Middle frontal gyrus (tissue), 1 donor: ENCODE measurements around the gene GRM8.

Source experiments
- DNase-seq: peaks from one replicate; pipeline ENCODE4 v3.0.0-alpha.2; 2015; ENCODE audit warnings: low spot score; ENCODE audit errors: extremely low spot score

GRM8 gene

DNA sequence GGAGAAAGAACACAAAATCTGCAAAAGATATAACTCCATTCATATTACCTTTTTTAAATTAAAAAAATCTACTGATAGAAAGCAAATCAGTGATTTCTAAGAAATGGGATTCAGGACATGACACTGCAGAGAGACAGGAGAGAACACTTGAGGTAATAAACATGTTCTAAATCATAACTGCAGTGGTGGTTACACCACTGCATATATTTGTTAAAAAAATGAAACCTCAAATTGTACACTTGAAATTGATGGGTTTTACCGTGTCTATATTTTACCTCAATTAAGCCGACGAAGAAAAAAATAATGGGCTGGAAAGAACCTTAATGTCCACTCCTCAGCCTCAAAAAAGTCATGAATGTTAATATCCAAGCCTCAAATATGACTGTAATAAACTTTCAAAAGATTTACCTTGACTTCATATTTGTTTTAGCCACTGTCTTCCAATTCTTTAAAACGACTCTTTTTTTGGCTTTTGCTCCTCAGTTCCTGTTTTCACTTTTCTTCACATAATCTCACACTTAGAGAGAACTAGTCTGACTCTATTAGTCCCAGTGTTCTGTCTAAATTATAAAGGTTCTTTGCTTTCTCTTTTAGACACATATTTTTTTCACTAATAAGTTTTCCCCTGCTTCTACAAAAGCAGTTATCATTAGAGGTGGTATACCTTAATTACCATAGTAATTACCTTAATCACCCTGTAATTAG is 502.4 kb downstream of the GRM8 start:
- no peak for DNase-seq

DNA sequence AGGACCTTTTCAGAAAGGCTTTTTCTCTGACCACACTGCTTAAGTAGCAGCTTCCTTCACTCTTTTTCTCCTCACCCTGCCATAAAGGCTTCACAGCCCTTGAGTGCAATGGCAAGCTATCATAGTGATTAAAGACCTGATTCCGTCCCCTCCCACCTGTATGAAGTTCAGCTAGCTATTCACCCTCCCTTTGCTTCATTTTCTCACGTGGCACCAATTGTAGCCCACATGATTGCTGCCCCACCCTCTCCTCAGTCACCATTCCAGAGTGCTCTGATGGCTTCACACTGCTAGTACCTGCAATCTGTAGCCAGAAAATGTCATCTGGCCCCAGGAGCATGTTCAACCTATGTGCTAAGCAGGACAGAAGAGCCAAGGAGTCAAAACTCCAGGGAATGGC is 523.8 kb downstream of the GRM8 start:
- no peak for DNase-seq

DNA sequence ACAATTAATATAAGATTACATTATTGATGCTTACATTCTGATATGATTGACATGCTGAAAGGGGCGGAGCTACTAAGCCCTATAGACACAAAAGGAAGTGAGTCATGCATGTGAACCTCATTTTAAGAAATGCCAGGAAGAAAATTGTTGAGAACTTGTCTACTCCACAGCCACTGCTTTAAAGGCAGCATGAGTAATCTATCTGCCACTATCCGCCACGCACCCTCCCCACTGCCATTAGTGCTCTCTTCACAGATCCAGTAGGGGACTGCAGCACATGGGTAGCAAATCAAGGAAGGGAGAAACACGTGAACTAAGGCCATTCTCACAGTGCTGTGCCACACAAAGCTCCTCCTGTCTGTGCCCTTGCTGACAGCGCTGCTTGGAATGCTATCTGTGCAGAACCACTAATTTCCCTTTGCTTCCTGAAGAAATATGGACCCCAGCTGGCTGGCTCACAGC is 524.8 kb downstream of the GRM8 start:
- no peak for DNase-seq

DNA sequence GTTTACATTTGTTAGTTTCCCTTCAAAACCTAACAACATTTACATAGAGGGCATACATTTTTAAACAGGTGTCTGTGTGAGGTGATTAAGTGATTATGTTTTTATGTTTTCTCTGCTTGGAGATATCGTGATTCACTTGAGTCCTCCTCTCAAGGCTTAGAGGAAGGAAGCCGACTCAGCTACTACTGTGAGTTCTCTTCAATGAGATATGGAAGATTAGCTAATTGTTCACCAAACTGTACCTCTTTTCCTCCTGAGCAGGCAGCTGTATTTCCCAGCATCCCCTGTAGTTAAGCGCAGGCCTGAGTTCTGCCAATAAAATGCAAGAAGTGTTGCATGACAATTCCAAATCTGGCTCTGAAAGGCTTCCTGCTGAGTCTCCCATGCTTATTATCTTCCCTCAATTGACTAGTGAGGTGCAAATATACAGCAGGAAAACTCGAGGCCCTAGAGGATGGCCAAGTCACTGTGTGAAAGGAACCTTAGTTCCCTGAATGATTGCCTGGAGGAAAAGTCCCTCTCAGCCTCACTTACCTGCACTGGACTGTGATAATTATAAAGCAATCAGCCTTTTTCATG is 528.7 kb downstream of the GRM8 start:
- no peak for DNase-seq

DNA sequence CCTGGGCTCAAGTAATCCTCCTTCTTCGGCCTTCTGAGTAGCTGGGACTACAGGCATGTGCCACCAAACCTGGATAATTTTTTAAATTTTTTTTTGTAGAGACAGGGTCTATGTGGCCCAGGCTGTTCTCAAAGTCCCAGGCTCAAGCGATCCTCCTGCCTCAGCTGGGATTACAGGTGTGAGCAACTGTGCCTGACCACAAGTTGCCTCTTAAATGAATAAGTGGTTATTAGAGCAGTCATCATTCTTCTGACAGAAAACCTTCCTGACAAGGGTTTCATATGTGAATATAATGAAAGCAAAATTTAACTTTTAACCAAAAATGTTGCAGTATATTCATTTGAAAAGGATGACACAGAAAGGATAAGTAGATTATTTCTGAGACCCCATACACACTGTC is 532.5 kb downstream of the GRM8 start:
- no peak for DNase-seq

DNA sequence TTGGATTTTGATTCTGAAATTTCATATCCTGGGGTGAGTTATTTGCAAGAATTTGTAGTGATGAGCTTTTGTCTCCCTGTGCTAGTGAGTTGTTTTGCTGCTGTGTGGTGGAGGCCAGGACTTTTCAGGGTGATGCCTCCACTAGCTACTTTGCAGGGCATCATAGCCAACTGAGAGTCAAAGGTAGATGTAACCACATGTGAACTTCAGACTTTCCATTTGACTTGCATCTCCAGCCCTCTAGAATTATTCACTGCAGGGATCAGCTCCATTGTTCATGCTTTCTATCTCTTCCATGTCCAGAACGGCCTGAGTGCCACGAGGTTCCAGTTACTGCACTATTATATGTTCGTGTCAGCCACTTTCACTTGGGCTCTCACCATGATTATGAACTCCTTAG is 534.3 kb downstream of the GRM8 start:
- DNase-seq = no peak

DNA sequence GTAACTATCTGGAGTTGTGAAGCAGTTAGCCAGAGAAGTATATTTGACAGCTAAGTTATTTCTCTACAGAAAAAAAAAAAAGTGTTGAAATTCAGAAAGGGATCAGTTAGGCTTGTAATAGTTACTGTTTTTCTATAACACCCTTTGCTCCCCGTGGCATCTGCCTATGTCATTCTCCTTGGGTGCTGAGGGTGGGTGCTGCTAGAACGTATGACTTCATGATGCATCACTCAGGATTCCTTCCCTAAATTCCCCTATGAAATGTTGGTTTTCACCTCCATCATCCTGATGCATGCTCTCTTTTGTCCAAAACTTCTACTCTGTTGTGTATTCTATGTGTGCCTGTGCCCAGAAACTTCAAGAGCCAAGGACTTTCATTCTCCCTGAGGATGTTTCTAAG is 536.4 kb downstream of the GRM8 start:
- no peak for DNase-seq

DNA sequence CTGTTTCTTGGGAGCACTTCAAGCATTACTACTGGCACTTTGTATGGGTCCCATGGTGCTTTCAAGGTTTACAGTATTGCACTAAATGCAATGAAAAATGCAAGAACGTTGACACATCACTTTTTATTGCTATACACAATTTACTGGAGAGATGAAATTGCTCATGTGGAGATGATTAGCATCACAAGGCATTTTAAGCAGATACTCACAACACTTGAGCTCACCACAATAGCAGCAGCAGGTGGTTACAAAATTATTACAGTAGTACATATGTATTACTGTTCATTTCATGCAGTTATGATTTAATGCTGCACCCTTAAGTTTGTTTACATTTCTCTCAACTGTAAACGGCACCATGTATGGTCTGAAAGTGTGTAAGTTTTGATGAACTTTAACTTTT is 537.7 kb downstream of the GRM8 start:
- DNase-seq = no peak

DNA sequence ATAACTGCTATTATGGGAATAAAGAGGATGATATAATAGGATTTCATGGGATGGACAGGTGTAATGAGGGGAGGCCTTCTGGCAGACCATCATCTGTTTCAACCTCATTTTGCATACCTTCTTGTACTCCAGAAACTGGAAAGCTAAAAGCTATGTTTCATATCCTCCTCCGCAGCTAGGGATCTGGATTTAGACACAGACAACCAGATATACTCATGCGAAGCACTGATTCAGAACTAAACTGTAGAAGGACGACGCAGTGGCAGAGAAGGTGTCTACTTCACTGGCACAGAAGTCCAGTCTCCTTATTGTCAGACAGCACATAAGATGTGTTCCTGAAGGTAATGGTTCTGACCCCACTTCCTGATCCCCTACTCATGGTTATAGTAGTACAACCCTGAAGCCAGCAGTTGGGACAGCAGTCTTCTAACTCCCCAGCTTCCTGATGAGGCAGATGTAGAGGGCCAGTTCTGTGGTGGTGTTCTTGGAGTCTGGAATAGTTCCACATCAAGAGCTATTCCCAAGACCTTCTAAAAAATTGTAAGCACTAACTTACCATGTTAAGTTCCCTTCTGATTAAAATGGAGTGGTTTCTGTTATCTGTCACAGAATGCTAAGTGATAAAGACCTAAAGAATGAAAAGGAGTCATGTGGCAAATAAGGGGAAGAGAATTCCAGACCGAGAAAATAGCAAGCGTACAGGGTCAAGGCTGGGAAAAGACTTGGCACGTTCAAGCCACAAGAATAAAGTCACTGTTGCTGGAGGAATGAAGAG is 550.3 kb downstream of the GRM8 start:
- DNase-seq = no peak

DNA sequence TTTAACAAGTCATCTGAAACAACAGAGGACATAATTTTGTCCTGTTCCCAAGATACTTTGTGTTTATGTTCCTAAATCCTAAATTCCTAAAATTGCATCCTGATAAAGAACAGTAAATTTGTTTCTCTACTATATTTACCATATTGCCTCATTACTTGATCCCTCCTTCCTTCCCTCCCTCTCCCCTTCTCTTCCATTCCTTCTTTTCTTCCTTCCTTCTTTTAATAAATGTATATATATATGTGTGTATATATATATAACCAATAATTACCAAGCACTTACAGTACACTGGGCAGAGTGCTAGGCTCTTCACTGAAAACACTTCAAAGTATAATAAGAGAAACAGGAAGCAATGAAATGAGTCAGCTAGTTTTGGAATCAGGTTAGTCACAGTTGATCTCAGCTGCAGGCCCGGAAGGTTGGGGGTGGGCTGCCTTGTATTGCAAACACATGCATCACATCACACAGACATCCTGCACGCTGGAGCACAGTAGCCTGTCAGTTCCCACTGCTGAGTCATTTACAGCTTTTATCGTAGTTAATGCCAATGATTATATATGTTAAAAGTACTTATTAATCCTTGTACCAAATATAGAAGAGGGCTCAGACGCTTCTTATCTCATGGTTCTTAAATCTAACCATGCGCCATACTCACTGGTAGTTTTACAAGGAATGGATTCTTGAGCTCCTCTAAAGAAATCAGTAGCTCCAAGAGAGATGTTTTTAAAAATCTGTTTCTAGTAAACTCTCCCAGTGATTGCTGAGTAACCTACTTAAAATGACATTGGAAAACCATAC is 551.7 kb downstream of the GRM8 start:
- DNase-seq = no peak

DNA sequence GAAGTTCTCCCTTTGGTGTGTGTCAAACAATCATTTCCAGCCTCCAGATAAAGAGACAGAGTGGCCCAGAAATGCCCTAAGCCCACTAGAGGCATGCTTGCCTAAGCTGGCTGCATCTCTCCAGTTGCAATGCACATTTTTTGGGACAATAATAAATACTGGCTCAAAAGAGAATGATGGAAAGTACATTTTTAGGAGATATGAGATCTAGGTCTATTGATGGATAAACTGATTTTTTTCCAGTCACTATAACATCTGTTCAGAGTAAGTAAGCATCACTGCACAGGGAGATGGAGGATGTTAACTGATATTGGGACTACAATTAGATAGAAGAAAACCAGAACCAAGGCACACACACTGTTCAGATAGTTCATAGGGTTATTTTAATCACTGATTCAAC is 553.0 kb downstream of the GRM8 start:
- no peak for DNase-seq

DNA sequence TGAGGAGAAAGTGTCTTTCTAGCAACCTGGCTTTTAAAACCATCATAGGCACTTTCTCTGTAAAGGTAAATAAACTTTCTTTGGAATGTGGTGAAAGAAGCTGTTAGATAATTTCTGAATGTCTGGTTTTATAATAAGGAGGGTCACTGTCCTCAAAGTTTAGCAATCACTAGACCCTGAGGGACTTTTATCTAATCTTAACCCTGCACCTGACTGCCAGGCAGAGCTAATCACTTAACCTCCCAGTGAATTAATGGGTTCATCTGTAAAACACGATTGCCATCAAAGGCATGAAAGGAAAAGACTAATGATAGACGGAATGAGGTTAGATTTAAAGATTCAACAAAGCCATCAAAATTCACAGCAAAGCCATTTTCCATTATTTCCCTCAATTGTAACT is 553.8 kb downstream of the GRM8 start:
- no peak for DNase-seq

DNA sequence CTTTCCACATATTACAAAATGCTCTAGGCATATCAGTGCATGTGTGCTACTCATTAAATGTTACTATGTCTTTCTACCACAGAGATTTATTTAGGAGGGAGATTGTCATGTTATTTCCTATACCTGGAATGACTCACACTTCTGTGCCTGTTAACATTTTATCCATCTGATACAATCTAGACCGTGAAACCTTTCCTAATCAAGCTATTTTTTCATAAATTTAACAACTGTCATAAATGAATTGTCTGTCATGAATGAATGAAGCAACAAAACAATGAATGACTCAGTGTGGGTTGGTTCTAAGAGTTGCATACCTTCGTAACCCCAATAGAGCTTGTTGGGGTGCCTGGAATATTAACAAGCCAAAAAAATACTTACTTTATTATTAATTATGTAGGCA is 554.3 kb downstream of the GRM8 start:
- DNase-seq = no peak

DNA sequence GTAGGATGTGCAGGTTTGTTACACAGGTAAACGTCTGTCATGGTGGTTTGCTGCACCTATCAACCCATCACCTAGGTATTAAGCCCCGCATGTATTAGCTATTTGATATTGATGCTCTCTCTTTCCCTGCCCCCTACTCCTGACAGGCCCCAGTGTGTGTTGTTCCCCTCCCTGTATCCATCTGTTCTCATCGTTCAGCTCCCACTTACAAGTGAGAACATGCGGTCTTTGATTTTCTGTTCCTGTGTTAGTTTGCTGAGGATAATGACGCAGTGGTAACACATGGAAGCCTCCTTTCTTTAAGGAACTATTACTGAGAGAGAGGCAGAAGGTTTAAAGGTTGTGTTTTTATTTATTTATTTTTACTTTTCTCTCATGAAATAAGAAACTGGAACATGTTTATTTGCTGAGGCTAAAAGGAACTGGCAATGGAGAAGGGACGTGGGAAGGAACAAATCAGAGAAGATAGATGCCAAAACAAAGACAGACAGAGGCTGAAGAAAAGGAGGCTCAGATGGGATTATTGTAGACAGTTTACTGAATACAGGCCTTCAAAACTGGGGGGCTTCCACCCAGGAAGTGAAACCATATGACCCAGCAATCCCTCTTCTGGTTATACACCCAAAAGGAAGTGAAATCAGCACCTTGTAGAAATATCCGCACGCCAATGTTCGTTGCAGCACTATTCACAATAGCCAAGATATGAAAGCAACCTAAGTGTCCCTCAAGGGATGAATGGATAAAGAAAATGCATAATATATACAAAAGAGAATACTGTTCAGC is 556.3 kb downstream of the GRM8 start:
- DNase-seq = no peak

DNA sequence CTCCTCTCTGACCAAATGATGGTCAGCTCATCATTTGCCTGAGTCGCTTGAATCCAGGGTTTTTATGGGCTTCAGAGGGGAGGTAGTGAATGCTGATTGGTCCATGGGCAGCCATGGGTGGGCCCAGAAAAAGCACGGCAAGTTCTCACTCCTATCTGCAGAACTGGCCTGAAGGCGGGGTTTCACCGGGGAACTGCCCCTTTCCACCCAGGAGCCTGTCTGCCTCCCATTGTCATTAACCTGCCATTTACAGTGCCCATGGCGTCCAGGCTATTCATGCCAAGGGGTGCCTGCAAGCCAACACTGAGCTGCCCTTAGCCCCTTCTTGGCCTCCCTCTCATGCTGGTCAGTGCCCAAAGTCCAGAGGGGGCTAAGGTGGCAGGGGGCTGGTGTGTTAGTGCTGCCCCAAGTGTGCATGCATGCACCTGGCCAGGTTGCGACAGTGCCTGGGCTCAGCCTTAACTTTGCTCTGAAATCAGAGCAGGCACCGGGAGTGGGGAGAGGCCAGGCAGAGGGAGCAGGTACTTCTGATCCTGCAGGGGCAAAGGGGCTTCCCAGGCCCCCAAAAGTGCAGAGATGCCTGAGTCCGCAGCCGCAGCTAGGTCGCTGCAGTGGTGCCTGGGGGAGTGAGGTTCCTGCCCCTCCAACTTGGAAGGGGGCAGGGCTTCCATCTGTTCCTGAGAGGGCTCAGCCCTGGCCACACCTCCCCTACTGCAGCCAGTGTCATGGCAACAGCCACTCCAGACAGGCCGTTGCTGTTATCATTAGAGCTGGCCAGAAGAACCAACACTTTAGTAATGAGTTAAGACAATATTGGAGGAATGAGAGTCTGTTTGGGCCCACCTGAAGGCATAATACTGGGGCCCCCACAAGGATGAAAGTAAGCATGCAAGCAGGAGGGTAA is 561.6 kb downstream of the GRM8 start:
- no peak for DNase-seq

DNA sequence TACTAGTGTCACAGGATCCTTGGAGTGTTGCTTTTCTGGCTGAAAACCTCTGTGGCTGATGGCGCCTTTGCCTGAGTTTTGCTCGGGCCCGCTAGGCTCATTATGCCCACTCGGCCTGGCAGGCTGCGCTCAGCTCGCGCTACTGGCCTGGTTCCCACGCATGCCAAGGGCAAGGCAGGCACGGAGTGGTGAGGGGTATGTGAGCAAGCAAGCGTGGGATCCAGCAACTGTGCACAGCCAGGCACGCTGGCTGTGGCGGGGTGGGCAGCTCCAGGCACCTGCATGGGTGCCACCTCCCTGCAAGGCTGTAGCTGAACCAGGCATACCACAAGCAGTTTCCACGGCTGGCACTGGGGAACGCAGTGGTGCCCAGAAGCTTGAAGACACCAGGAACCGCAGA is 562.6 kb downstream of the GRM8 start:
- no peak for DNase-seq

DNA sequence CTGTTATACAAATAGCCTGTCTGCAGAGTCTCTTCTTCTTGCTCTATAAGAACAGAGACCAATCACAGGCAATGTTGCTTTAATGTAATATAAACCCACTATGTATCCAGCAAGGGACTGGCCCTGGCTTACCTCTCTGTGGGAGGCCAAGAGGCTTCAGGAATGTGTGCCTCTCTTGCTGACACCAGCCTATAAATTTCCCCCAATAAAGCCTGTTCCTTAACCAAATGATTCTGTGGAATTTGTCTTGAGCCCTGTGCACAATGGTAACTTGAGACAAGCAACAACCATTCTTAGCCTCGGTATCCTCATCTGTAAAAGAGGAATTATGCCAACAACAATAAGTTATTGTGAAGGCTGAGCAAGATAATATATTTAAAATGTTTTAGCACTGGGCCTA is 563.7 kb downstream of the GRM8 start:
- no peak for DNase-seq

DNA sequence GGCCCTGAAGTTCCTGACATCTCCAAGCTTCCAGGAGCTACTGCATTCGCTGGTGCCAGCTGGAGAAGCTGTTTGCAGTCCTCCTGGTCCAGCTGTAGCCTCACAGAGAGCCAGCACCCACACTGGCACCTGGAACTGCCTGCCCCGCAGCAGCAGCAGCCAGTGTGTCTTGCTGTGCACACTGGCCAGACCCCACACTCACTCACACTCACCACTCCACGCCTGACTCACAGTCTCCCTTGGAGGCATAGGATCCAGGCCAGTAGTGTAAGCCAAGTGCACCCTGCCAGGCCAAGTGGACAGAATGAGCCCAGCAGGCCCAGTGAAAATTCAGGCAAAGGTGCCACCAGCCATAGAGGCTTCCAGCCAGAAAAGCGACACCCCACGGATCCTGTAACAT is 566.3 kb downstream of the GRM8 start:
- no peak for DNase-seq

DNA sequence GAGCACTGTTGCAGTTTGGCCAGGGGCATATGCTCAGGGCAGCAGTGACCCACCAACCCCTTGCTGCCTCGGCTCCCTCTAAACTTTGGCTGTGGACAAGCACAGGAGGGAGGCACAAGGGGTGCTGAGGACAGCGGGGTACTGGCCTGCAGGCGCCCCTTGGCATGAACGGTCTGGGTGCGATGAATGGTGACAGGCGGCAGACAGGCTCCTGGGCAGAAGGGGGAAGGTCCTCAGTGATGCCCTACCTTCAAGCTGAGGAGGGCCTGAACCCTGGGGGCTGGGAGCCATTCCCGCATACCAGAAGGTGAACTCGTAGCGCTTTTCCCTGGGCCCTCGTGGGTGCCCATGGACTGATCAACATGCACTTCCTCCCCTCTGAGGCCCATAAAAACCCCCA is 567.1 kb downstream of the GRM8 start:
- no peak for DNase-seq

DNA sequence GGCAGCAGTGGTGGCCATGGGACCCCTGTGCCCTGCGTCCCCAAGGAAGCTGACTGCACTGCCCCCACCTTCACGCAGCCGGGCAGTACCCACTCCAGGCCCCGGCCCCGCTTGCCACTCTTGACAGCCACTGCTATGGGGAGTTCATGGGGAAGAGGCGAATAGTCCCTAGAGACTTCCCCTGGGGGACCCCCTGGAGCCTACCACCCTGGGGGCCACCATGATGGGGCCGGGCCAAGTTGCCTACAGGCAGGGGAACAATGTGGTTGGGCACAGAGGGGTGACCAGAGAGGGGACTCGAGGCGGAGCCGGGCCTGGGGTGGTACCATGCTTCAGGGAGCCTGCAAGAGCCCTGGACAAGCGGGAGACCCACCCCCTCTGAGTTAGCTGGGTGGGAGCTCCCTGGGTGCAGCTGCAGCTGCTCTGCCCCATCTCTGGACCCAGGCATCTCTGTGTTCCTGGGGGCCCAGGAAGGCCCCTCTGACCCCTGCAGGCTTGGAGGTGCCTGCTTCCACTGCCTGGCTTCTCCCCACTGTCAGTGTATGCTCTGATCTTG is 567.6 kb downstream of the GRM8 start:
- DNase-seq = no peak
